HG03175 (cell line): ENCODE results near the gene TXNRD1.
"Not testable (repeated sequence)": the region's sequence is repeated elsewhere in the genome, so short reads cannot be mapped to it uniquely, and the experiment has no call there.

ENCODE experiments used
- ATAC-seq: cut with Tn5 transposase; IDR thresholded peaks from one replicate; pipeline ENCODE4 v1.9.1; 2021; ENCODE audit warnings: mild to moderate bottlenecking, moderate library complexity; ENCODE audit not compliant: unreplicated experiment

TXNRD1 gene

GRCh38 chr12:104190641-104191176 lies 24.9 kb upstream of the TXNRD1 start:
- ATAC-seq = no peak

GRCh38 chr12:104197264-104197663 lies 18.3 kb upstream of the TXNRD1 start:
- ATAC-seq = no peak

- no peak for ATAC-seq
Observed at GRCh38 chr12:104199964-104200363, 15.6 kb upstream of the TXNRD1 start.

GRCh38 chr12:104201238-104202001 lies 14.2 kb upstream of the TXNRD1 start:
- no peak for ATAC-seq

- ATAC-seq = no peak
Observed at GRCh38 chr12:104204690-104205480, 10.7 kb upstream of the TXNRD1 start.

GRCh38 chr12:104207416-104208205 lies 8.0 kb upstream of the TXNRD1 start:
- no peak for ATAC-seq

GRCh38 chr12:104212516-104212915 lies 3.1 kb upstream of the TXNRD1 start:
- ATAC-seq = no peak

GRCh38 chr12:104213952-104214351 lies 1.6 kb upstream of the TXNRD1 start:
- ATAC-seq = no peak

- no peak for ATAC-seq
Observed at GRCh38 chr12:104216521-104216924, 944 bp downstream of the TXNRD1 start.

- ATAC-seq = not testable (repeated sequence)
Observed at GRCh38 chr12:104218506-104218905, 2.9 kb downstream of the TXNRD1 start.

- ATAC-seq = no peak
Observed at GRCh38 chr12:104218935-104219334, 3.4 kb downstream of the TXNRD1 start.

- no peak for ATAC-seq
Observed at GRCh38 chr12:104219361-104219892, 3.8 kb downstream of the TXNRD1 start.

GRCh38 chr12:104219908-104220404 lies 4.4 kb downstream of the TXNRD1 start:
- no peak for ATAC-seq

- no peak for ATAC-seq
Observed at GRCh38 chr12:104220931-104221330, 5.4 kb downstream of the TXNRD1 start.

- no peak for ATAC-seq
Observed at GRCh38 chr12:104222976-104223375, 7.4 kb downstream of the TXNRD1 start.

GRCh38 chr12:104223712-104224111 lies 8.1 kb downstream of the TXNRD1 start:
- ATAC-seq = no peak

- no peak for ATAC-seq
Observed at GRCh38 chr12:104226672-104227071, 11.1 kb downstream of the TXNRD1 start.

GRCh38 chr12:104230304-104231095 lies 14.9 kb downstream of the TXNRD1 start:
- no peak for ATAC-seq

GRCh38 chr12:104232609-104233280 lies 17.2 kb downstream of the TXNRD1 start:
- no peak for ATAC-seq
